Fibroblast of lung (primary cell): Measurements from ENCODE around the gene MRPS6. TPM values are rescaled to one million over a fixed set of nuclear protein-coding genes. Genes with fewer than 3 reads are reported as not detected.

Source experiments
- DNase-seq, 2 donors: peaks; one replicate each; pipeline versions ENCODE4 v3.0.0 to v3.0.0-alpha.2; 2010; ENCODE audit warnings: low read depth in 2 of 2
- H2AFZ ChIP-seq: 2 replicates; pipeline ENCODE4 v1.5.1; 2012; ENCODE audit warnings: low read length, control low read depth, inconsistent platforms
- H3K27ac ChIP-seq: 2 replicates; pipeline ENCODE4 v1.5.1; 2011; ENCODE audit warnings: low read length, control low read depth; ENCODE audit not compliant: insufficient read depth
- H3K27me3 ChIP-seq: 2 replicates; pipeline ENCODE4 v1.5.1; 2011; ENCODE audit warnings: mild to moderate bottlenecking, low read length; ENCODE audit not compliant: control insufficient read depth, insufficient read depth
- H3K36me3 ChIP-seq: 2 replicates; pipeline ENCODE4 v1.5.1; 2011; ENCODE audit warnings: low read length; ENCODE audit not compliant: control insufficient read depth, insufficient read depth
- H3K4me1 ChIP-seq: 2 replicates; pipeline ENCODE4 v1.5.1; 2011; ENCODE audit warnings: low read length; ENCODE audit not compliant: control insufficient read depth, insufficient read depth; ENCODE audit errors: extremely low read depth
- H3K4me2 ChIP-seq: 2 replicates; pipeline ENCODE4 v1.5.1; 2011; ENCODE audit warnings: low read length, control low read depth; ENCODE audit not compliant: insufficient read depth; ENCODE audit errors: extremely low read depth
- H3K4me3 ChIP-seq, 4 experiments: fragments of 200-600 bp in 1 of 4; sonication (generic) in 1 of 4; replicated peaks in 1 of 4; 2 replicates each; pipeline ENCODE4 v1.5.1; 2011 to 2016; ENCODE audit warnings: low read length in 4 of 4, low read depth in 3 of 4, mild to moderate bottlenecking in 3 of 4, control low read depth in 2 of 4, inconsistent platforms in 1 of 4, mixed read lengths in 1 of 4; ENCODE audit not compliant: insufficient read depth in 1 of 4; ENCODE audit errors: control extremely low read depth in 1 of 4
- H3K79me2 ChIP-seq: 2 replicates; pipeline ENCODE4 v1.5.1; 2012; ENCODE audit warnings: mild to moderate bottlenecking, low read length, inconsistent platforms; ENCODE audit not compliant: control insufficient read depth, insufficient read depth
- H3K9ac ChIP-seq: 2 replicates; pipeline ENCODE4 v1.5.1; 2011; ENCODE audit warnings: mild to moderate bottlenecking, low read length, control low read depth; ENCODE audit not compliant: insufficient read depth
- H3K9me3 ChIP-seq: 2 replicates; pipeline ENCODE4 v1.5.1; 2012; ENCODE audit warnings: low read depth, low read length; ENCODE audit not compliant: control insufficient read depth, insufficient read depth
- H4K20me1 ChIP-seq: 2 replicates; pipeline ENCODE4 v1.5.1; 2011; ENCODE audit warnings: low read length; ENCODE audit not compliant: control insufficient read depth, insufficient read depth; ENCODE audit errors: extremely low read depth
- EZH2 ChIP-seq: IDR thresholded peaks from 2 replicates; pipeline ENCODE4 v1.5.1; 2012; ENCODE audit warnings: low read length, control low read depth, mild to moderate bottlenecking; ENCODE audit errors: missing control alignments
- polyA plus RNA-seq, 2 donors: library from polyadenylated mRNA; depleted of rRNA in 1 of 2; stranded (reverse) in 1 of 2; unstranded in 1 of 2; fragments of >200 nt; gene quantifications; 2 replicates each; pipeline ENCODE4 v1.2.1, GENCODE V29; 2011 to 2012; ENCODE audit warnings: missing spikeins in 1 of 2
- total RNA-seq: library from RNA; depleted of rRNA; stranded (reverse); fragments of >200 nt; gene quantifications from 2 replicates; pipeline ENCODE4 v1.2.1, GENCODE V29; 2014
- TF ChIP-seq, protein P1 (sequence below), 2 donors: IDR thresholded peaks in 1 of 2; conservative IDR thresholded peaks in 1 of 2; 1 replicate in 1 of 2; 2 replicates in 1 of 2; pipeline ENCODE4 v1.5.1; 2011 to 2012; ENCODE audit warnings: low read length in 2 of 2, control low read depth in 1 of 2, inconsistent platforms in 1 of 2, low read depth in 1 of 2, mild to moderate bottlenecking in 1 of 2

MRPS6 gene
- total and polyA plus RNA-seq, 2 donors (not counting 1 experiment from before 2014, with no cell fraction given) = 20.0 to 45.6 TPM

DNA sequence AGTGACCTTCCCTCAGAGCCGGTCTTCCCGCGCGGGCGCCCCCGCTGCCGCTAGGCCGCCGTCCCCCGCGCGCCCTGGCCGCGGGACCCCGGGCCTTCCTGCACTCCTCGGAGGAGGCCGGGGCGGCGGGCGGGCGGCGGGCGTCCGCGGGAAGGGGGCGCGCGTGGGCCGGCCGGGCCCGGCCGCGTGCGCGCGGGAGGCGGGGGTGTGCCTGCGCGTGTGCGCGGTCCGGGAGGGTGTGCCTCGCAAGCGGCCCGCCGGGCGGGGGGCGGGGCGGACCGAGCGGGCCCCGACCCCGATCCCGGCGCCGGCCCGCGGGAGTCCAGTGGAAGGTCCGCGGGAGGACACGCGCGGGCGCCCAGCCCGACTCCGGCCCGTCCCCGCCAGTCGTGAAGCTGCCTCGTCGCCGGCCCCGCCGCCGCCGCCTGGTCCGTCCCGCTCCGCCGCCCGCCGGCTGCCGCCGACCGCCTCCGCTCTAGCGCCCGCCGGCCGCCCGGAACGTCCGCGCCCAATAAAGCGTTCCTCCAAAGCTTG, 438 bp downstream of the MRPS6 start:
- Histone ChIP-seq H2AFZ (peak overlapping the region; percentile 31), H3K4me2 (peak overlapping the region; percentile 87), H3K9me3 (no peaks in the 10 kb centered on the region), H3K79me2 (peaks cover 31% of the 10 kb centered on the region), H3K4me3 (peak overlapping the region; percentile 67 to 80 (median 80)), H3K4me1 (no peaks in the 10 kb centered on the region), H3K27me3 (no peaks in the 10 kb centered on the region), H4K20me1 (no peaks in the 10 kb centered on the region), H3K27ac (peak overlapping the region; percentile 61), H3K36me3 (no peaks in the 10 kb centered on the region), H3K9ac (peak overlapping the region; percentile 76)
- no peak for DNase-seq
- no peak for TF ChIP-seq EZH2
- TF ChIP-seq, protein P1, sequence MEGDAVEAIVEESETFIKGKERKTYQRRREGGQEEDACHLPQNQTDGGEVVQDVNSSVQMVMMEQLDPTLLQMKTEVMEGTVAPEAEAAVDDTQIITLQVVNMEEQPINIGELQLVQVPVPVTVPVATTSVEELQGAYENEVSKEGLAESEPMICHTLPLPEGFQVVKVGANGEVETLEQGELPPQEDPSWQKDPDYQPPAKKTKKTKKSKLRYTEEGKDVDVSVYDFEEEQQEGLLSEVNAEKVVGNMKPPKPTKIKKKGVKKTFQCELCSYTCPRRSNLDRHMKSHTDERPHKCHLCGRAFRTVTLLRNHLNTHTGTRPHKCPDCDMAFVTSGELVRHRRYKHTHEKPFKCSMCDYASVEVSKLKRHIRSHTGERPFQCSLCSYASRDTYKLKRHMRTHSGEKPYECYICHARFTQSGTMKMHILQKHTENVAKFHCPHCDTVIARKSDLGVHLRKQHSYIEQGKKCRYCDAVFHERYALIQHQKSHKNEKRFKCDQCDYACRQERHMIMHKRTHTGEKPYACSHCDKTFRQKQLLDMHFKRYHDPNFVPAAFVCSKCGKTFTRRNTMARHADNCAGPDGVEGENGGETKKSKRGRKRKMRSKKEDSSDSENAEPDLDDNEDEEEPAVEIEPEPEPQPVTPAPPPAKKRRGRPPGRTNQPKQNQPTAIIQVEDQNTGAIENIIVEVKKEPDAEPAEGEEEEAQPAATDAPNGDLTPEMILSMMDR (conservative IDR thresholded peaks at IDR 0.05 in 1 of 2, IDR thresholded peaks at IDR 0.05 in 1 of 2; ENCODE audit: low read depth in 1 of 2, low read length in 2 of 2) = no peak

DNA sequence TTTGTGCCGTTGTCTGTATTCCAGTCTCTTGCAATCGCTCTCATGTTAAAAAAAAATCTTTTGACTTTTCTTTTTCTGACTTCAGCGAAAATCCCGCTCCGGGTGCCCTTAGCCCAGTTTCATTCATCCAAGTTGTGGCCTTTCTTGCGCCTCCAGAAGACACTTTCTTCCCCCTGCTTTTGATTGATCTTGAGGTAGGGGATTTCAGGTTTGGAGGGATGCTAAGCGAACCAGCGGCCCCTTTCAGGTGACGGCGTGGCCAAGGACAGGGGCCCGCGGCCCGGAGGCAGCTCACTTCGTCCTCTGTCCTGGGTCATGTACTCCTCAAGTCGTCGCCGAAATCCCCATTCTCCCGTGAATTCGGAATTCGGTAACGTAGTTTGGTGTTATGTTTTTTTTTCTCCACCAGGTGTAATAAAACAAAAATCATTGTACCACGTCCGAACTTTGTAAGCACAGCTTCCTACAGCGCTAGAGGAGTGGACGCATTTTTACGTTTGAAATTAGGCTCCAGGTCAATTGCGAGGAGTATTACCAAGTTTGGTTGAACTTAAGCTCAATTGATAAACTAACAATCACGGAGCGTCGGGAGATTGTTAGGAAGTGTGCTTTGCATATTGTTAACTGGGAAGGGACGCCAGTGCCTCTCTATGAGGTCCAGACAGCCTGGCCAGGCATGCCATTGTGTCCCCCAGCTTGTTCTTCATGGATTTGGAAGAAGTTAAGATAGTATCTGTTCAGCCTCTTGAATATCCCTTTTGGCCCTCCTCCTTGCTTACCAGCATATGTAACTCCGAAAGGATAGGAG, 1.1 kb downstream of the MRPS6 start:
- DNase-seq = peak in 1 of 2 donors; percentile 27
- Histone ChIP-seq H3K4me1 (no peaks in the 10 kb centered on the region), H3K27me3 (no peaks in the 10 kb centered on the region), H3K9me3 (no peaks in the 10 kb centered on the region), H3K79me2 (peaks cover 31% of the 10 kb centered on the region), H3K4me3 (peak overlapping the region; percentile 67 to 80 (median 80)), H2AFZ (peak overlapping the region; percentile 17), H3K4me2 (peak overlapping the region; percentile 87), H3K36me3 (no peaks in the 10 kb centered on the region), H3K27ac (peak overlapping the region; percentile 5), H3K9ac (peak overlapping the region; percentile 36), H4K20me1 (no peaks in the 10 kb centered on the region)
- TF ChIP-seq, protein P1 (conservative IDR thresholded peaks at IDR 0.05 in 1 of 2, IDR thresholded peaks at IDR 0.05 in 1 of 2; ENCODE audit: low read depth in 1 of 2, low read length in 2 of 2) = no peak
- TF ChIP-seq EZH2 = no peak

DNA sequence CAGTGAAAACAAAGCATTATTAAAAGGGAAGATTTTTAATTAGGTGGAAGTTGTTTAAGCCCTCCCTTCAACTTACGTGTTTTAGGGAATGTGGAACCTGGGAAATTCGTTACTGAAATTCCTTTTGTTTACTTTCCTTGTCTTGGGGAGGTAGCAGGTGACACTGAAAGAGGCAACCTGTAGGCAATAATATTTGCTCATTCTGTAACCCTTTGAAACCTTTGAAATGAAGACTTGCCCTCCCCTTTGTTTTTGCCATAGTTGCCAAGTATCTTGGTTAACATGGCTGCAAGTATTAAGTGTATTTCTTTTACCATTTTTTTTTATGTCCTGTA, 1.7 kb downstream of the MRPS6 start:
- DNase-seq = no peak
- peak overlapping the region; percentile 87 for H3K4me2 ChIP-seq
- H3K27ac ChIP-seq = no peak overlapping the region
- TF ChIP-seq EZH2 = no peak
- TF ChIP-seq, protein P1 (conservative IDR thresholded peaks at IDR 0.05 in 1 of 2, IDR thresholded peaks at IDR 0.05 in 1 of 2; ENCODE audit: low read depth in 1 of 2, low read length in 2 of 2) = no peak
- no peaks in the 10 kb centered on the region for H4K20me1 ChIP-seq
- no peaks in the 10 kb centered on the region for H3K36me3 ChIP-seq
- peak overlapping the region; percentile 67 to 80 (median 80) for H3K4me3 ChIP-seq
- no peak overlapping the region for H2AFZ ChIP-seq
- no peaks in the 10 kb centered on the region for H3K27me3 ChIP-seq
- H3K9me3 ChIP-seq = no peaks in the 10 kb centered on the region
- peaks cover 35% of the 10 kb centered on the region for H3K79me2 ChIP-seq
- H3K4me1 ChIP-seq = no peaks in the 10 kb centered on the region
- H3K9ac ChIP-seq = no peak overlapping the region
